ENCODE measurements around the gene HPSE.

Gene HPSE

DNA sequence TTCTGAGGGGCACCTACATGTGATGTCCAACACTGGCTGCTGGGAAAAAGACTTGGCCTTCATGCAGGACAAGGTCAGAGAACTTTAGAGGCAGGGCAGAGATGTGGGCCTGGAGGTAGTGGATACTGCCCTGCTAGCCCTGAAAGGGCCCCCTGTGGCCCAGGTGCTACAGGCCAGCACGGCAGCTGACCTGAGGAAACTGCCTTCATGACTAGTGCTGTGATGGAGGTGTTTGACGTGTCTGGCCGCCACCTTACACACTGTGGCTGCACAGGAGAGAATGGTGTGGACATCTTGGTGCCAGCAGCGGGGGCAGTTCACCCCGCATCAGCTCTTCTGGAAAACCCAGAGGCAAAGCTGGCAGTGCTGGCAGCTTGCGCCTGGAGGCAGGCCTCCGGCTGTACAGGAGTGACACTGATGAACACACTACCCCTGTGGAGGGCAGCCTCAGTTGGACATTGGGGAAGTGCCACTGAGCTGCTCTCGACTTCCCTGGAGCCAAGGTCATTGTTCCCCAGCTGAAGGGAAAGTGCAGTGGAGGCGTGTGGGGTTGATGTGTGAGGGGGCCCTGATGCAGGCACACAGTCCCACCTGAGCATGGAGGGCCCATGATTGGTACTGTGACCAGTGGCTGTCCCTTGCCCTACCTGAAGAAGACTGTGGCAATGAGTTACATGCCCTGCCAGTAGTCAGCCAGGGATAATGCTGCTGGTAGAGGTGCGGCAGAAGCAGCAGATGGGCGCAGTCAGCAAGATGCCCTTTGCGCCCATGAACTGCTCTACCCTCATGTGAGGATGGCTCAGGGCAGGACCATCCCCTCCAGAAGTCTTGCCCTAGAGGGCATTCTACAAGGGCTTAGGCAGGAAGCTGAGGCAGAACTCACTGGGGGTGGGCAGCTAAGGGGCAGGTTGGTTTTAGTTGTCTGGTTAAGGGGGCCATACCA, 87.0 kb downstream of the HPSE start:
- no peak for DNase-seq (ENCODE audit: low spot score)
